Keratinocyte (primary cell): ENCODE measurements around the gene PPHLN1. TPM values are rescaled to one million over a fixed set of nuclear protein-coding genes. Genes with fewer than 3 reads are reported as not detected.

ENCODE experiments used
- DNase-seq: peaks from one replicate; pipeline ENCODE4 v3.0.0-alpha.2; 2011; ENCODE audit warnings: low read depth, missing footprints, low spot score
- FAIRE-seq: peaks from 2 replicates; lab custom pipeline; 2011; peaks lifted over from hg19 to GRCh38; lab: Jason Lieb, UNC
- H2AFZ ChIP-seq: 2 replicates; pipeline ENCODE4 v1.6.0; 2012; ENCODE audit warnings: low read length, control low read depth, inconsistent platforms; ENCODE audit not compliant: control insufficient read depth
- H3K27ac ChIP-seq: 2 replicates; pipeline ENCODE4 v1.5.1; 2011; ENCODE audit warnings: low read length; ENCODE audit not compliant: control insufficient read depth, insufficient read depth
- H3K27me3 ChIP-seq: 3 replicates; pipeline ENCODE4 v1.6.0; 2011; ENCODE audit warnings: low read length; ENCODE audit not compliant: control insufficient read depth, insufficient read depth; ENCODE audit errors: extremely low read depth
- H3K36me3 ChIP-seq, 2 experiments: 2 replicates in 1 of 2; 3 replicates in 1 of 2; pipeline ENCODE4 v1.5.1; 2011; ENCODE audit warnings: low read length in 2 of 2, mild to moderate bottlenecking in 1 of 2; ENCODE audit not compliant: control insufficient read depth in 2 of 2, insufficient read depth in 2 of 2; ENCODE audit errors: extremely low read depth in 1 of 2
- H3K4me1 ChIP-seq: 3 replicates; pipeline ENCODE4 v1.5.1; 2011; ENCODE audit warnings: low read length; ENCODE audit not compliant: control insufficient read depth, insufficient read depth; ENCODE audit errors: extremely low read depth
- H3K4me2 ChIP-seq: 3 replicates; pipeline ENCODE4 v1.6.0; 2011; ENCODE audit warnings: low read depth, low read length; ENCODE audit not compliant: control insufficient read depth, insufficient read depth; ENCODE audit errors: extremely low read depth
- H3K4me3 ChIP-seq, 3 experiments: fragments of 200-600 bp in 1 of 3; sonication (generic) in 1 of 3; 2 replicates in 2 of 3; 3 replicates in 1 of 3; pipeline ENCODE4 v1.5.1; 2011 to 2016; ENCODE audit warnings: low read length in 3 of 3, mild to moderate bottlenecking in 3 of 3, control low read depth in 2 of 3, inconsistent platforms in 1 of 3, low read depth in 1 of 3, mixed read lengths in 1 of 3, mixed run types in 1 of 3, moderate library complexity in 1 of 3; ENCODE audit not compliant: control insufficient read depth in 2 of 3, insufficient read depth in 2 of 3; ENCODE audit errors: extremely low read depth in 1 of 3
- H3K79me2 ChIP-seq: 2 replicates; pipeline ENCODE4 v1.6.0; 2012; ENCODE audit warnings: low read length; ENCODE audit not compliant: control insufficient read depth, insufficient read depth
- H3K9ac ChIP-seq: 3 replicates; pipeline ENCODE4 v1.6.0; 2011; ENCODE audit warnings: low read length; ENCODE audit not compliant: control insufficient read depth, insufficient read depth; ENCODE audit errors: extremely low read depth
- H3K9me1 ChIP-seq: 3 replicates; pipeline ENCODE4 v1.6.0; 2011; ENCODE audit warnings: low read length; ENCODE audit not compliant: control insufficient read depth, insufficient read depth; ENCODE audit errors: extremely low read depth
- H3K9me3 ChIP-seq: 2 replicates; pipeline ENCODE4 v1.5.1; 2012; ENCODE audit warnings: low read depth, low read length; ENCODE audit not compliant: control insufficient read depth
- H4K20me1 ChIP-seq: 3 replicates; pipeline ENCODE4 v1.6.0; 2011; ENCODE audit warnings: low read length; ENCODE audit not compliant: control insufficient read depth, insufficient read depth; ENCODE audit errors: extremely low read depth
- CTCF ChIP-seq, 3 experiments: IDR thresholded peaks in 1 of 3; conservative IDR thresholded peaks in 1 of 3; optimal IDR thresholded peaks in 1 of 3; 2 replicates in 2 of 3; 3 replicates in 1 of 3; pipeline versions ENCODE3 to v1.5.1; 2011; ENCODE audit warnings: low read length in 3 of 3, mild to moderate bottlenecking in 3 of 3, moderate library complexity in 2 of 3, control low read depth in 1 of 3, inconsistent platforms in 1 of 3; ENCODE audit not compliant: insufficient read depth in 2 of 3; ENCODE audit errors: extremely low read depth in 1 of 3
- EZH2 ChIP-seq: IDR thresholded peaks from one replicate; pipeline ENCODE4 v1.6.1; 2012; ENCODE audit warnings: inconsistent platforms, mild to moderate bottlenecking, low read length, moderate library complexity
- dilution Hi-C: fragments of 300-500 bp; cut with MboI; formaldehyde crosslinking; loops from one replicate; pipeline ENCODE4 v1.7.0; 2020; ENCODE audit warnings: low sequenced_read_pairs; ENCODE audit not compliant: extremely low pct_ligation_motif_present
- polyA plus RNA-seq, 5 experiments: library from polyadenylated mRNA; depleted of rRNA in 3 of 5; stranded (reverse) in 3 of 5; stranded (forward) in 1 of 5; unstranded in 1 of 5; fragments of >200 nt; gene quantifications; 1 replicate in 1 of 5; 2 replicates in 3 of 5; 3 replicates in 1 of 5; pipeline versions ENCODE4 v1.2.1 to v1.2.3, GENCODE V29; 2011 to 2012; ENCODE audit warnings: missing spikeins in 2 of 5, low read depth in 1 of 5, low replicate concordance in 1 of 5

Gene PPHLN1
- polyA plus RNA-seq, 1 donor (not counting 4 experiments of a cell fraction or from before 2014, with no cell fraction given) = 95.5 TPM

- Histone ChIP-seq H3K4me1 (no peaks in the 10 kb centered on the region), H4K20me1 (no peaks in the 10 kb centered on the region), H3K9me3 (no peaks in the 10 kb centered on the region), H3K36me3 (peaks cover 0 to 1% of the 10 kb centered on the region in 2 experiments), H3K27me3 (no peaks in the 10 kb centered on the region), H2AFZ (no peak overlapping the region), H3K4me2 (no peak overlapping the region), H3K79me2 (no peaks in the 10 kb centered on the region), H3K9ac (no peak overlapping the region), H3K9me1 (no peaks in the 10 kb centered on the region), H3K27ac (no peak overlapping the region), H3K4me3 (no peak overlapping the region)
- FAIRE-seq (no peak), DNase-seq (no peak)
- TF ChIP-seq CTCF (optimal IDR thresholded peaks at IDR 0.05 in 1 of 3, IDR thresholded peaks at IDR 0.05 in 1 of 3, conservative IDR thresholded peaks at IDR 0.05 in 1 of 3; ENCODE audit: extremely low read depth in 1 of 3, insufficient read depth in 2 of 3, low read length in 3 of 3) = no peak
- TF ChIP-seq EZH2 = no peak
- dilution Hi-C loops = no loop called here
These were observed 16.0 kb upstream of the PPHLN1 start for GRCh38 chr12:42309996-42310395.

GRCh38 chr12:42315108-42315507 lies 10.9 kb upstream of the PPHLN1 start:
- Histone ChIP-seq H3K9ac (no peak overlapping the region), H3K4me3 (no peak overlapping the region), H3K36me3 (peaks cover 0 to 4% of the 10 kb centered on the region in 2 experiments), H2AFZ (no peak overlapping the region), H3K9me3 (no peaks in the 10 kb centered on the region), H4K20me1 (no peaks in the 10 kb centered on the region), H3K79me2 (no peaks in the 10 kb centered on the region), H3K4me2 (no peak overlapping the region), H3K9me1 (no peaks in the 10 kb centered on the region), H3K4me1 (no peaks in the 10 kb centered on the region), H3K27me3 (no peaks in the 10 kb centered on the region), H3K27ac (no peak overlapping the region)
- no peak for FAIRE-seq
- no peak for DNase-seq
- TF ChIP-seq CTCF (optimal IDR thresholded peaks at IDR 0.05 in 1 of 3, IDR thresholded peaks at IDR 0.05 in 1 of 3, conservative IDR thresholded peaks at IDR 0.05 in 1 of 3; ENCODE audit: extremely low read depth in 1 of 3, insufficient read depth in 2 of 3, low read length in 3 of 3) (no peak), EZH2 (no peak)
- dilution Hi-C loops = no loop called here
